ENCODE data around the gene CLTB. TPM values are rescaled to one million over a fixed set of nuclear protein-coding genes. Genes with fewer than 3 reads are reported as not detected.
"Not testable (repeated sequence)": the region's sequence is repeated elsewhere in the genome, so short reads cannot be mapped to it uniquely, and the experiment has no call there.

The CLTB gene
- total RNA-seq, 2 donors from 2014 or later: 39.6 to 57.3 TPM

GRCh38 chr5:176446884-176447590 is 30.7 kb upstream of the CLTB start:
- Histone ChIP-seq H3K27me3 (no peaks in the 10 kb centered on the region), H3K36me3 (replicated peaks in 1 of 2; ENCODE audit: insufficient read depth in 1 of 2, low read depth in 2 of 2) (no peaks in the 10 kb centered on the region), H3K4me3 (peak overlapping the region; percentile 33 to 40), H3K4me1 (peaks cover 29% of the 10 kb centered on the region), H3K9me3 (no peaks in the 10 kb centered on the region), H3K27ac (peak overlapping the region; percentile 87 to 96 (median 92))
- TF ChIP-seq POLR2A (IDR thresholded peaks at IDR 0.05) (no peak), CTCF (IDR thresholded peaks at IDR 0.05) (no peak)
- ATAC-seq (no peak), DNase-seq (peak; percentile 7 to 34 (median 20))
- intact Hi-C loops (cut with DNase I): no loop called here
- 12% methylated on average over 27 of the region's 27 CpGs for WGBS, 2 donors

- Histone ChIP-seq H3K4me3 (no peak overlapping the region), H3K4me1 (peaks cover 25% of the 10 kb centered on the region), H3K27me3 (no peaks in the 10 kb centered on the region), H3K9me3 (no peaks in the 10 kb centered on the region), H3K27ac (no peak overlapping the region), H3K36me3 (replicated peaks in 1 of 2; ENCODE audit: insufficient read depth in 1 of 2, low read depth in 2 of 2) (no peaks in the 10 kb centered on the region)
- ATAC-seq (no peak), DNase-seq (no peak)
- intact Hi-C loops (cut with DNase I): no loop called here
- TF ChIP-seq CTCF (IDR thresholded peaks at IDR 0.05) (no peak), POLR2A (IDR thresholded peaks at IDR 0.05) (no peak)
- 80 to 85% methylated on average over 9 of the region's 9 CpGs for WGBS, 2 donors
Observed at GRCh38 chr5:176446028-176446665, 29.8 kb upstream of the CLTB start.

- no peaks in the 10 kb centered on the region for H3K27me3 ChIP-seq
- no peak overlapping the region for H3K27ac ChIP-seq
- no peak overlapping the region for H3K4me3 ChIP-seq
- ATAC-seq: no peak
- H3K36me3 ChIP-seq (replicated peaks in 1 of 2; ENCODE audit: insufficient read depth in 1 of 2, low read depth in 2 of 2): no peaks in the 10 kb centered on the region
- TF ChIP-seq CTCF (IDR thresholded peaks at IDR 0.05) (no peak), POLR2A (IDR thresholded peaks at IDR 0.05) (no peak)
- intact Hi-C loops (cut with DNase I): no loop called here
- DNase-seq: no peak
- no peaks in the 10 kb centered on the region for H3K9me3 ChIP-seq
- WGBS, 2 donors: 89 to 90% methylated on average over 5 of the region's 5 CpGs
- H3K4me1 ChIP-seq: peaks cover 17% of the 10 kb centered on the region
Observed at GRCh38 chr5:176444742-176445141, 28.4 kb upstream of the CLTB start.

GRCh38 chr5:176442911-176443310 is 26.6 kb upstream of the CLTB start:
- H3K4me3 ChIP-seq; ATAC-seq; intact Hi-C loops (cut with DNase I): not testable (repeated sequence)

GRCh38 chr5:176441921-176442323 is 25.6 kb upstream of the CLTB start:
- DNase-seq: no peak

More at GRCh38 chr5:176442911-176443310, 26.6 kb upstream of the CLTB start:
- not testable (repeated sequence) for H3K9me3 ChIP-seq; H3K4me1 ChIP-seq; H3K27me3 ChIP-seq; H3K27ac ChIP-seq; H3K36me3 ChIP-seq (replicated peaks in 1 of 2; ENCODE audit: insufficient read depth in 1 of 2, low read depth in 2 of 2); DNase-seq
- 57% methylated on average over 4 of the region's 4 CpGs for WGBS, 2 donors

More at GRCh38 chr5:176441921-176442323, 25.6 kb upstream of the CLTB start:
- intact Hi-C loops (cut with DNase I): no loop called here
- WGBS, 2 donors: 20% methylated on average over 3 to 5 of the region's 5 CpGs
- Histone ChIP-seq H3K9me3 (no peaks in the 10 kb centered on the region), H3K27me3 (peaks cover 0 to 6% of the 10 kb centered on the region in 2 donors), H3K4me3 (no peak overlapping the region), H3K27ac (no peak overlapping the region), H3K4me1 (peaks cover 5% of the 10 kb centered on the region), H3K36me3 (replicated peaks in 1 of 2; ENCODE audit: insufficient read depth in 1 of 2, low read depth in 2 of 2) (no peaks in the 10 kb centered on the region)
- no peak for TF ChIP-seq CTCF (IDR thresholded peaks at IDR 0.05)
- no peak for TF ChIP-seq POLR2A (IDR thresholded peaks at IDR 0.05)
- no peak for ATAC-seq

All from body of pancreas (tissue), 4 donors.